RWPE1 (cell line): ENCODE data around the gene HRAS.
A peak's percentile ranks its signal among the peaks of the same experiment; 100 is the strongest.

Experiments
- CTCF ChIA-PET: fragments of 350-600 bp; sonication (Branson Sonifier 250); formaldehyde crosslinking; extraction: SDS; loops from one replicate; lab custom pipeline; 2021; lab: Yijun Ruan, JAX
- POLR2A ChIA-PET: fragments of 400-600 bp; formaldehyde crosslinking; extraction: SDS; loops from one replicate; lab custom pipeline; 2020; ENCODE audit warnings: antibody characterized with exemption; ENCODE audit not compliant: low non-redundant PET; lab: Yijun Ruan, JAX
- DNase-seq: peaks from one replicate; pipeline ENCODE4 v3.0.0; 2012; ENCODE audit warnings: low spot score
- H3K27ac ChIP-seq: fragments of 450-650 bp; 2 replicates; pipeline ENCODE4 v1.5.1; 2017
- CTCF ChIP-seq: fragments of 450-650 bp; conservative IDR thresholded peaks from 2 replicates; pipeline ENCODE4 v1.5.1; 2017; ENCODE audit warnings: low read depth, mild to moderate bottlenecking

HRAS gene

GRCh38 chr11:497565-498296 is 37.6 kb downstream of the HRAS start:
- no peak for DNase-seq
- TF ChIP-seq CTCF = no peak
- POLR2A ChIA-PET = no interaction called here
- CTCF ChIA-PET = interaction anchor here (0.9 to 1.6 kb wide), 2 partner anchors 21 to 50 kb away, joined by 4 to 5 read pairs; no protein-coding TSS in a partner anchor
- H3K27ac ChIP-seq = peak overlapping the region; percentile 98

- TF ChIP-seq CTCF = no peak
- ChIA-PET POLR2A (no interaction called here), CTCF (no interaction called here)
- DNase-seq = no peak
- H3K27ac ChIP-seq = peak overlapping the region; percentile 59
These were observed 38.4 kb downstream of the HRAS start for GRCh38 chr11:496834-497564.

- TF ChIP-seq CTCF = no peak
- CTCF ChIA-PET = interaction anchor here (0.5 kb wide), 1 partner anchor 23 kb away, joined by 4 read pairs; no protein-coding TSS in a partner anchor
- peak overlapping the region; percentile 59 for H3K27ac ChIP-seq
- no peak for DNase-seq
- POLR2A ChIA-PET = no interaction called here
These were observed 39.8 kb downstream of the HRAS start for GRCh38 chr11:495537-495931.

- CTCF ChIA-PET = interaction anchor here (0.5 kb wide), 1 partner anchor 23 kb away, joined by 4 read pairs; no protein-coding TSS in a partner anchor
- DNase-seq = no peak
- peak overlapping the region; percentile 59 for H3K27ac ChIP-seq
- POLR2A ChIA-PET = no interaction called here
- TF ChIP-seq CTCF = no peak
These were observed 40.4 kb downstream of the HRAS start for GRCh38 chr11:494761-495536.

- POLR2A ChIA-PET = no interaction called here
- no peak for TF ChIP-seq CTCF
- peak overlapping the region; percentile 59 for H3K27ac ChIP-seq
- DNase-seq = no peak
- CTCF ChIA-PET = interaction anchor here (0.7 kb wide), 1 partner anchor 19 kb away, joined by 3 read pairs; no protein-coding TSS in a partner anchor
These were observed 42.7 kb downstream of the HRAS start for GRCh38 chr11:492427-493226.
